ENCODE data around the gene BMP7. TPM values are rescaled to one million over a fixed set of nuclear protein-coding genes. Genes with fewer than 3 reads are reported as not detected.

Gene BMP7
- total RNA-seq, 1 experiment from 2014 or later = 7.5 TPM

- Histone ChIP-seq H3K4me3 (ENCODE audit: low read depth, low read length, poor library complexity, severe bottlenecking) (no peak overlapping the region), H3K9me3 (ENCODE audit: low read depth, low read length, poor library complexity, severe bottlenecking) (no peaks in the 10 kb centered on the region), H3K4me1 (ENCODE audit: insufficient read depth, low read length, poor library complexity, severe bottlenecking) (no peaks in the 10 kb centered on the region), H3K36me3 (ENCODE audit: insufficient read depth, low read length, poor library complexity, severe bottlenecking) (no peaks in the 10 kb centered on the region), H3K27me3 (replicated peaks; ENCODE audit: insufficient read depth, low read depth, low read length, poor library complexity) (peaks cover 60% of the 10 kb centered on the region), H3K27ac (ENCODE audit: low read depth, low read length, poor library complexity, severe bottlenecking) (no peak overlapping the region)
- intact Hi-C loops (cut with micrococcal nuclease; ENCODE audit: unreplicated experiment) = no loop called here
- POLR2A ChIA-PET (ENCODE audit: low non-redundant PET) = no interaction called here
- DNase-seq (ENCODE audit: low spot score) = no peak
- no TSS peak for BruUV-seq (replicated peaks)
- TF ChIP-seq EZH2 (IDR thresholded peaks at IDR 0.05; ENCODE audit: borderline replicate concordance, low read depth, low read length, poor library complexity, severe bottlenecking) (no peak), CTCF (conservative IDR thresholded peaks at IDR 0.05; ENCODE audit: low read depth, low read length) (no peak)
- CTCF ChIA-PET = no interaction called here
Observed at GRCh38 chr20:57268399-57269076, 2.1 kb upstream of the BMP7 start.

GRCh38 chr20:57267158-57267821 is 849 bp upstream of the BMP7 start:
- TF ChIP-seq CTCF (conservative IDR thresholded peaks at IDR 0.05; ENCODE audit: low read depth, low read length) (no peak), EZH2 (IDR thresholded peaks at IDR 0.05; ENCODE audit: borderline replicate concordance, low read depth, low read length, poor library complexity, severe bottlenecking) (no peak)
- intact Hi-C loops (cut with micrococcal nuclease; ENCODE audit: unreplicated experiment) = no loop called here
- ChIA-PET CTCF (no interaction called here), POLR2A (ENCODE audit: low non-redundant PET) (no interaction called here)
- no TSS peak for BruUV-seq (replicated peaks)
- no peaks in the 10 kb centered on the region for H3K36me3 ChIP-seq (ENCODE audit: insufficient read depth, low read length, poor library complexity, severe bottlenecking)
- DNase-seq (ENCODE audit: low spot score) = no peak
- no peaks in the 10 kb centered on the region for H3K4me1 ChIP-seq (ENCODE audit: insufficient read depth, low read length, poor library complexity, severe bottlenecking)
- H3K27ac ChIP-seq (ENCODE audit: low read depth, low read length, poor library complexity, severe bottlenecking) = no peak overlapping the region
- peaks cover 64% of the 10 kb centered on the region for H3K27me3 ChIP-seq (replicated peaks; ENCODE audit: insufficient read depth, low read depth, low read length, poor library complexity)
- peak overlapping the region; percentile 50 for H3K4me3 ChIP-seq (ENCODE audit: low read depth, low read length, poor library complexity, severe bottlenecking)
- H3K9me3 ChIP-seq (ENCODE audit: low read depth, low read length, poor library complexity, severe bottlenecking) = no peaks in the 10 kb centered on the region

- Histone ChIP-seq H3K4me1 (ENCODE audit: insufficient read depth, low read length, poor library complexity, severe bottlenecking) (peaks cover 11% of the 10 kb centered on the region), H3K27ac (ENCODE audit: low read depth, low read length, poor library complexity, severe bottlenecking) (no peak overlapping the region), H3K4me3 (ENCODE audit: low read depth, low read length, poor library complexity, severe bottlenecking) (peak overlapping the region; percentile 50), H3K36me3 (ENCODE audit: insufficient read depth, low read length, poor library complexity, severe bottlenecking) (no peaks in the 10 kb centered on the region), H3K27me3 (replicated peaks; ENCODE audit: insufficient read depth, low read depth, low read length, poor library complexity) (peaks cover 64% of the 10 kb centered on the region), H3K9me3 (ENCODE audit: low read depth, low read length, poor library complexity, severe bottlenecking) (no peaks in the 10 kb centered on the region)
- intact Hi-C loops (cut with micrococcal nuclease; ENCODE audit: unreplicated experiment) = no loop called here
- CTCF ChIA-PET = no interaction called here
- DNase-seq (ENCODE audit: low spot score) = no peak
- BruUV-seq (replicated peaks) = no TSS peak
- POLR2A ChIA-PET (ENCODE audit: low non-redundant PET) = no interaction called here
- no peak for TF ChIP-seq EZH2 (IDR thresholded peaks at IDR 0.05; ENCODE audit: borderline replicate concordance, low read depth, low read length, poor library complexity, severe bottlenecking)
- no peak for TF ChIP-seq CTCF (conservative IDR thresholded peaks at IDR 0.05; ENCODE audit: low read depth, low read length)
Observed at GRCh38 chr20:57265997-57266290, 497 bp downstream of the BMP7 start.

Measured in A673 (cell line).